Measurements from ENCODE around the gene ASAP3.

DNA sequence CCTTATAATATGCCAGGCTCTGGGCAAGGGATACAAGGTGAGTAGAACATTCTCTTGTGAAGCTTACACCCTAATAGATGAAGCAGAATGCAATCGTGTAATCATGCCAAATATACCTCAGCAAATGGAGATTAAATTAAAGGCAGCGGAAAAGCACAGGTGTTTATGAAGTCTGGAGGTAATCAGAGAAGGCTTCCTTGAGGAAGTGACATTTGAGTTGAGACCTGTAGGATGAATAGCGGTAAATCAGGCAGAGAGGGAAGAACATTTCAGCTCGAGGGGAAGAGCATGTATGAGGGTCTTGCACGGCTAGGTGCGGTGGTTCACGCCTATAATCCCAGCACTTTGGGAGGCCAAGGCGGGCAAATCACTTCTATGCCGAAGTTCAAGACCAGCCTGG is 33.6 kb upstream of the ASAP3 start:
- TF ChIP-seq, protein P1, sequence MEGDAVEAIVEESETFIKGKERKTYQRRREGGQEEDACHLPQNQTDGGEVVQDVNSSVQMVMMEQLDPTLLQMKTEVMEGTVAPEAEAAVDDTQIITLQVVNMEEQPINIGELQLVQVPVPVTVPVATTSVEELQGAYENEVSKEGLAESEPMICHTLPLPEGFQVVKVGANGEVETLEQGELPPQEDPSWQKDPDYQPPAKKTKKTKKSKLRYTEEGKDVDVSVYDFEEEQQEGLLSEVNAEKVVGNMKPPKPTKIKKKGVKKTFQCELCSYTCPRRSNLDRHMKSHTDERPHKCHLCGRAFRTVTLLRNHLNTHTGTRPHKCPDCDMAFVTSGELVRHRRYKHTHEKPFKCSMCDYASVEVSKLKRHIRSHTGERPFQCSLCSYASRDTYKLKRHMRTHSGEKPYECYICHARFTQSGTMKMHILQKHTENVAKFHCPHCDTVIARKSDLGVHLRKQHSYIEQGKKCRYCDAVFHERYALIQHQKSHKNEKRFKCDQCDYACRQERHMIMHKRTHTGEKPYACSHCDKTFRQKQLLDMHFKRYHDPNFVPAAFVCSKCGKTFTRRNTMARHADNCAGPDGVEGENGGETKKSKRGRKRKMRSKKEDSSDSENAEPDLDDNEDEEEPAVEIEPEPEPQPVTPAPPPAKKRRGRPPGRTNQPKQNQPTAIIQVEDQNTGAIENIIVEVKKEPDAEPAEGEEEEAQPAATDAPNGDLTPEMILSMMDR (IDR thresholded peaks at IDR 0.05) = no peak
- TF ChIP-seq ZFX (IDR thresholded peaks at IDR 0.05; ENCODE audit: borderline replicate concordance) = no peak
